Suprapubic skin (tissue), 4 donors: Measurements from ENCODE around the gene ADORA1. TPM values are rescaled to one million over a fixed set of nuclear protein-coding genes. Genes with fewer than 3 reads are reported as not detected.

Experiments used
- DNase-seq, 2 donors: peaks; one replicate each; pipeline ENCODE4 v3.0.0-alpha.2; 2019; ENCODE audit warnings: low spot score in 2 of 2
- H3K27ac ChIP-seq: fragments of 200-600 bp; sonication (generic); one replicate; pipeline ENCODE4 v1.5.1; 2019
- H3K27me3 ChIP-seq: fragments of 200-600 bp; sonication (generic); one replicate; pipeline ENCODE4 v1.5.1; 2019
- H3K36me3 ChIP-seq: fragments of 200-600 bp; sonication (generic); one replicate; pipeline ENCODE4 v1.5.1; 2019
- H3K4me1 ChIP-seq: fragments of 200-600 bp; sonication (generic); one replicate; pipeline ENCODE4 v1.5.1; 2019
- H3K4me3 ChIP-seq: fragments of 200-600 bp; sonication (generic); one replicate; pipeline ENCODE4 v1.5.1; 2019; ENCODE audit warnings: mild to moderate bottlenecking
- H3K9me3 ChIP-seq: fragments of 200-600 bp; sonication (generic); one replicate; pipeline ENCODE4 v1.5.1; 2019
- EP300 ChIP-seq: sonication (generic); formaldehyde crosslinking; IDR thresholded peaks from one replicate; pipeline ENCODE4 v1.6.1; 2017; ENCODE audit warnings: antibody characterized with exemption
- POLR2A ChIP-seq, 2 donors: fragments of 450-650 bp; IDR thresholded peaks; one replicate each; pipeline ENCODE4 v1.6.1; 2017; ENCODE audit warnings: antibody characterized with exemption in 2 of 2, mild to moderate bottlenecking in 2 of 2, moderate library complexity in 2 of 2
- POLR2AphosphoS5 ChIP-seq, 3 donors: sonication (generic); formaldehyde crosslinking; IDR thresholded peaks; one replicate each; pipeline ENCODE4 v1.6.1; 2017; ENCODE audit warnings: antibody characterized with exemption in 3 of 3
- WGBS: methylation state at CpG from one replicate; pipeline ENCODE4 v1.1.5; 2018; 5-methylcytosine and 5-hydroxymethylcytosine counted together
- total RNA-seq, 4 donors: library from RNA; depleted of rRNA; stranded (reverse); fragments of >200 nt; gene quantifications; one replicate each; pipeline ENCODE4 v1.1.0, GENCODE V29; 2016
- TF ChIP-seq, protein P1 (sequence below), 2 donors: fragments of 200-600 bp in 1 of 2; fragments of 450-650 bp in 1 of 2; sonication (generic) in 1 of 2; IDR thresholded peaks; one replicate each; pipeline ENCODE4 v1.5.1; 2016 to 2019; ENCODE audit warnings: antibody characterized with exemption in 2 of 2, mild to moderate bottlenecking in 1 of 2, moderate library complexity in 1 of 2

ADORA1 gene
- total RNA-seq, 4 donors from 2014 or later = 3.4 to 8.2 (median 5.6) TPM

DNA sequence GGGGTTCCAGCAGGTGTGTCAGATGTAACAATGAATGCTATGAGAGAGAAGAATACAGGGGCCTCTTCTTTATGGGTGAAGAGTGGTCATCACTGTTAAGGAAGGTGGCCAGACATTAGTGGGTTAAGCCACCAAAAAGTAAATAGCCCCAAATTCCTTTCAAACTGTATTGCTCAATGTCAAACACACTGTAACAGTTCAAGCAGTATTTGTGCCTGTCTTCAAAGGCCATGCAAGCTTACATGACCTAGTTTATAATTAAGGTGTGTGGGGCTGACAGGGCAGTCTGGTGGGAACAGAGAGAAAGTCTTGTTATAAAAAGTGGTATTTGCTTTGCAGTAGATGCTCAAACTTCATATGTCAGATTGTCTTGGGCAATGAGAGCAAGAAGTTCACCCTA lies 83.5 kb downstream of the ADORA1 start:
- Histone ChIP-seq H3K4me1 (no peaks in the 10 kb centered on the region), H3K27ac (no peak overlapping the region), H3K36me3 (no peaks in the 10 kb centered on the region), H3K9me3 (no peaks in the 10 kb centered on the region), H3K27me3 (no peaks in the 10 kb centered on the region), H3K4me3 (no peak overlapping the region)
- no peak for TF ChIP-seq POLR2A (IDR thresholded peaks at IDR 0.05)
- TF ChIP-seq EP300 = no peak
- TF ChIP-seq, protein P1, sequence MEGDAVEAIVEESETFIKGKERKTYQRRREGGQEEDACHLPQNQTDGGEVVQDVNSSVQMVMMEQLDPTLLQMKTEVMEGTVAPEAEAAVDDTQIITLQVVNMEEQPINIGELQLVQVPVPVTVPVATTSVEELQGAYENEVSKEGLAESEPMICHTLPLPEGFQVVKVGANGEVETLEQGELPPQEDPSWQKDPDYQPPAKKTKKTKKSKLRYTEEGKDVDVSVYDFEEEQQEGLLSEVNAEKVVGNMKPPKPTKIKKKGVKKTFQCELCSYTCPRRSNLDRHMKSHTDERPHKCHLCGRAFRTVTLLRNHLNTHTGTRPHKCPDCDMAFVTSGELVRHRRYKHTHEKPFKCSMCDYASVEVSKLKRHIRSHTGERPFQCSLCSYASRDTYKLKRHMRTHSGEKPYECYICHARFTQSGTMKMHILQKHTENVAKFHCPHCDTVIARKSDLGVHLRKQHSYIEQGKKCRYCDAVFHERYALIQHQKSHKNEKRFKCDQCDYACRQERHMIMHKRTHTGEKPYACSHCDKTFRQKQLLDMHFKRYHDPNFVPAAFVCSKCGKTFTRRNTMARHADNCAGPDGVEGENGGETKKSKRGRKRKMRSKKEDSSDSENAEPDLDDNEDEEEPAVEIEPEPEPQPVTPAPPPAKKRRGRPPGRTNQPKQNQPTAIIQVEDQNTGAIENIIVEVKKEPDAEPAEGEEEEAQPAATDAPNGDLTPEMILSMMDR (IDR thresholded peaks at IDR 0.05) = no peak
- TF ChIP-seq POLR2AphosphoS5 (IDR thresholded peaks at IDR 0.05) = no peak
- DNase-seq = peak in 1 of 2 donors; percentile 1

DNA sequence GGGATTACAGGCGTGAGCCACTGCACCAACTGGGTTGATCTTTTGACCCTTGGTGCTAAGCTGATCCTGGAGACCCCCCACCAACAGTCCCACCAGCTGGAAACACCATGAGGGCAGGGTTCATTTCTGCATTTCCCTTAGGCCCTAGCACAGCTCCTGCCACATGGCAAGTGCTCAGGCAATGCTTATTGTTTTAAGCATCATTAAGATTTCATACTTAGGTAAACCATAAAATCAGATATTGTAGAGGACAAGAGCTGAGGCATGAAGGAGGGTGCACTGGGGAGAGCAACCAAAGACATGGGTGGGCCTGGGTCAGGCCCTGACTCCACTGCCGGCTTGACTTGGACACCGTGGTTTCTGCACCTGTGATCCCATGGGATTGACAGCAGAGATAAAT lies 84.3 kb downstream of the ADORA1 start:
- peak in 1 of 2 donors; percentile 3 for DNase-seq
- peaks cover 1% of the 10 kb centered on the region for H3K27me3 ChIP-seq
- H3K4me1 ChIP-seq = no peaks in the 10 kb centered on the region
- H3K27ac ChIP-seq = no peak overlapping the region
- no peaks in the 10 kb centered on the region for H3K36me3 ChIP-seq
- 84% methylated on average over 3 of the region's 3 CpGs for WGBS
- H3K4me3 ChIP-seq = no peak overlapping the region
- TF ChIP-seq, protein P1 (IDR thresholded peaks at IDR 0.05) = no peak
- TF ChIP-seq POLR2A (IDR thresholded peaks at IDR 0.05) = no peak
- no peak for TF ChIP-seq EP300
- TF ChIP-seq POLR2AphosphoS5 (IDR thresholded peaks at IDR 0.05) = no peak
- no peaks in the 10 kb centered on the region for H3K9me3 ChIP-seq

DNA sequence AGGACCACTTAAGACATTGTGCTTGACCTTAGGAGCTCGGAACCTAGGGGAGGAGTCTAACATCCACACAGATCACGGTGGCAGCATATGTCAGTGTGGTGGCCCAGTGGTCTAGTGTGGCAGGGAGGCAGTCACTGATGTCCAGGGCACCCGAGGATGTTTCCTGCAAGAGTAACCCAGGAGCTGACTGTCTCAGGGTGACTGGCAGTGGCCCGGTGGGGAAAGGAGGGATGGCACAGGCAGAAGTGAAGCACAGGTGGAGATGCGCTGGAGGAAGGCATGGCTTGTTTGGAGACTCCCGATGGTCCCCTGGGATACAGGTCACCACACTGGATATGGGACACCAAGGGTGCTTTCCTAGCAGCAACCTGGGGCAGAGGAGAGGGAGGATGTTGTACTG lies 85.6 kb downstream of the ADORA1 start:
- no peak overlapping the region for H3K4me3 ChIP-seq
- 93% methylated on average over 6 of the region's 6 CpGs for WGBS
- TF ChIP-seq POLR2AphosphoS5 (IDR thresholded peaks at IDR 0.05) (no peak), EP300 (no peak), POLR2A (IDR thresholded peaks at IDR 0.05) (no peak)
- TF ChIP-seq, protein P1 (IDR thresholded peaks at IDR 0.05) = no peak
- peaks cover 12% of the 10 kb centered on the region for H3K27me3 ChIP-seq
- no peaks in the 10 kb centered on the region for H3K36me3 ChIP-seq
- no peaks in the 10 kb centered on the region for H3K4me1 ChIP-seq
- H3K27ac ChIP-seq = no peak overlapping the region
- peak in 1 of 2 donors; percentile 63 for DNase-seq
- H3K9me3 ChIP-seq = no peaks in the 10 kb centered on the region

DNA sequence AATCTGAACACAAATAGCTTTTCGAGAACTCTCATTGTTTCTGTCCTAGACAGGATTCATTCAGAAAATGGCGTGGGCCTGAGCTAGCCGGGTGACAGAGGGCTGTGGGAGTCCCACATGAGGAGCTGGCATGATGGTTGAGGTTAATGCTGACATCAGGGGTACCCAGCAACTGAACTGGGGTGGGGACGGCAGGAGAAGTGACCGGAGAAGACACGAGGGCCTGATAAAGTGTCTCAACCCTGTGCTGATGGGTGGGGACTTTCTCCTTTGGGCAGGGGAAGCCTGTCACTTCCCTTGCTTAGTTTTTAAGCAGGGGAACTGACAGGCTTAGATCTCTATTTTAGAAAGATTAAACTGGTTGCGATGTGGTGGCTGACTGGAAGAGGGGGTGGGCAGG lies 87.3 kb downstream of the ADORA1 start:
- Histone ChIP-seq H3K9me3 (no peaks in the 10 kb centered on the region), H3K4me1 (no peaks in the 10 kb centered on the region), H3K27me3 (peaks cover 12% of the 10 kb centered on the region), H3K4me3 (no peak overlapping the region), H3K36me3 (no peaks in the 10 kb centered on the region), H3K27ac (no peak overlapping the region)
- no peak for DNase-seq
- TF ChIP-seq, protein P1 (IDR thresholded peaks at IDR 0.05) = no peak
- no peak for TF ChIP-seq POLR2A (IDR thresholded peaks at IDR 0.05)
- no peak for TF ChIP-seq EP300
- TF ChIP-seq POLR2AphosphoS5 (IDR thresholded peaks at IDR 0.05) = no peak
- WGBS = 76% methylated on average over 7 of the region's 7 CpGs

DNA sequence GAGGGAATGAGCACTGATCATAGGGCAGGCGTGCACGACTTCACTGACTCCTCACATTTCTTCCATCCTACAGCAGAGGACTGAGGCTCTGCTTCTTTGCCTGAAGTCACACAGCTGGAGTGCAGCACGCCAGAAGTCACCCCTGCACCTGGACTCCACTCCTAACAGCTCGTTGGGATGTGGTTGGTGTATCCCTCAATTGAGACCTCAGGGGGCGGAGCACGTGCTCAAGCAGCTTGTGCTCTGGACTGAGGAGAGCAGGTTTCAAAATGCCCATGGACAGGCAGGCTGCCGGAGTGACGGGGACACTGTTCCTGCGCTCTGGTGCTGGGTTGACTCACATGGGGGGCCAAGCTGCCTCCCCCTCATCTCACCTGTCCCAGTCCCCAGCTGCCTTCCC lies 88.0 kb downstream of the ADORA1 start:
- WGBS = 65% methylated on average over 9 of the region's 9 CpGs
- Histone ChIP-seq H3K4me1 (no peaks in the 10 kb centered on the region), H3K27ac (no peak overlapping the region), H3K27me3 (peaks cover 12% of the 10 kb centered on the region), H3K4me3 (no peak overlapping the region), H3K36me3 (no peaks in the 10 kb centered on the region), H3K9me3 (no peaks in the 10 kb centered on the region)
- TF ChIP-seq POLR2A (IDR thresholded peaks at IDR 0.05) = no peak
- TF ChIP-seq EP300 = no peak
- TF ChIP-seq, protein P1 (IDR thresholded peaks at IDR 0.05) = no peak
- TF ChIP-seq POLR2AphosphoS5 (IDR thresholded peaks at IDR 0.05) = no peak
- DNase-seq = no peak
